Measurements from ENCODE around the gene SEC14L3. TPM values are rescaled to one million over a fixed set of nuclear protein-coding genes. Genes with fewer than 3 reads are reported as not detected.

Gene SEC14L3
- total and polyA plus RNA-seq, 2 experiments from 2014 or later = not detected

- no peak overlapping the region for H3K27ac ChIP-seq
Measured at GRCh38 chr22:30444632-30445437, 27.0 kb downstream of the SEC14L3 start.

GRCh38 chr22:30441088-30441487 is 30.7 kb downstream of the SEC14L3 start:
- Histone ChIP-seq H3K79me2 (ENCODE audit: insufficient read depth) (no peaks in the 10 kb centered on the region), H3K4me1 (ENCODE audit: insufficient read depth) (peaks cover 9% of the 10 kb centered on the region), H3K4me3 (no peak overlapping the region), H3K9me3 (ENCODE audit: low read depth) (no peaks in the 10 kb centered on the region), H3K9me2 (ENCODE audit: insufficient read depth) (no peaks in the 10 kb centered on the region), H3K4me2 (ENCODE audit: unreplicated experiment) (no peak overlapping the region), H3K9ac (no peak overlapping the region), H2AFZ (no peak overlapping the region), H4K20me1 (ENCODE audit: insufficient read depth) (no peaks in the 10 kb centered on the region), H3F3A (ENCODE audit: insufficient read depth) (peaks cover 8% of the 10 kb centered on the region), H3K27ac (no peak overlapping the region), H3K27me3 (replicated peaks; ENCODE audit: insufficient read depth) (no peaks in the 10 kb centered on the region), H3K36me3 (ENCODE audit: low read depth) (no peaks in the 10 kb centered on the region)
- TF ChIP-seq EZH2phosphoT487 (IDR thresholded peaks at IDR 0.05; ENCODE audit: insufficient read depth, low read depth) (no peak), EZH2 (IDR thresholded peaks at IDR 0.05; ENCODE audit: insufficient read depth, poor library complexity, severe bottlenecking) (no peak)
- no peak for DNase-seq
- in situ Hi-C loops (cut with MboI) = loop anchor here (5.0 to 10.0 kb wide), 2 partner anchors 51 to 314 kb away; no protein-coding TSS in a partner anchor
- 50 to 55% methylated on average over 9 of the region's 9 CpGs for WGBS, 2 experiments (ENCODE audit: low coverage in 1 of 2, low lambda C conversion rate in 2 of 2, missing lambda C conversion rate in 2 of 2)

More at GRCh38 chr22:30444632-30445437, 27.0 kb downstream of the SEC14L3 start:
- H3F3A ChIP-seq (ENCODE audit: insufficient read depth) = peaks cover 8% of the 10 kb centered on the region
- in situ Hi-C loops (cut with MboI) = loop anchor here (5.0 to 10.0 kb wide), 2 partner anchors 47 to 310 kb away; no protein-coding TSS in a partner anchor
- peak; percentile 74 for DNase-seq
- H2AFZ ChIP-seq = peak overlapping the region; percentile 83
- H3K4me1 ChIP-seq (ENCODE audit: insufficient read depth) = peaks cover 12% of the 10 kb centered on the region
- H3K9me3 ChIP-seq (ENCODE audit: low read depth) = no peaks in the 10 kb centered on the region
- H3K4me3 ChIP-seq = no peak overlapping the region
- H3K79me2 ChIP-seq (ENCODE audit: insufficient read depth) = no peaks in the 10 kb centered on the region
- H3K4me2 ChIP-seq (ENCODE audit: unreplicated experiment) = peak overlapping the region; percentile 13
- H3K9ac ChIP-seq = no peak overlapping the region
- no peaks in the 10 kb centered on the region for H3K27me3 ChIP-seq (replicated peaks; ENCODE audit: insufficient read depth)
- H4K20me1 ChIP-seq (ENCODE audit: insufficient read depth) = no peaks in the 10 kb centered on the region
- H3K9me2 ChIP-seq (ENCODE audit: insufficient read depth) = no peaks in the 10 kb centered on the region
- H3K36me3 ChIP-seq (ENCODE audit: low read depth) = no peaks in the 10 kb centered on the region
- TF ChIP-seq EZH2 (IDR thresholded peaks at IDR 0.05; ENCODE audit: insufficient read depth, poor library complexity, severe bottlenecking) (no peak), EZH2phosphoT487 (IDR thresholded peaks at IDR 0.05; ENCODE audit: insufficient read depth, low read depth) (no peak)
- 15% methylated on average over 11 of the region's 11 CpGs for WGBS, 2 experiments (ENCODE audit: low coverage in 1 of 2, low lambda C conversion rate in 2 of 2, missing lambda C conversion rate in 2 of 2)

GRCh38 chr22:30439836-30440235 is 32.0 kb downstream of the SEC14L3 start:
- Histone ChIP-seq H3K9ac (no peak overlapping the region), H2AFZ (no peak overlapping the region), H3K4me2 (ENCODE audit: unreplicated experiment) (no peak overlapping the region), H3K36me3 (ENCODE audit: low read depth) (no peaks in the 10 kb centered on the region), H3K79me2 (ENCODE audit: insufficient read depth) (no peaks in the 10 kb centered on the region), H3F3A (ENCODE audit: insufficient read depth) (no peaks in the 10 kb centered on the region), H3K4me1 (ENCODE audit: insufficient read depth) (no peaks in the 10 kb centered on the region), H3K4me3 (no peak overlapping the region), H4K20me1 (ENCODE audit: insufficient read depth) (no peaks in the 10 kb centered on the region), H3K9me2 (ENCODE audit: insufficient read depth) (no peaks in the 10 kb centered on the region), H3K9me3 (ENCODE audit: low read depth) (no peaks in the 10 kb centered on the region), H3K27me3 (replicated peaks; ENCODE audit: insufficient read depth) (no peaks in the 10 kb centered on the region), H3K27ac (no peak overlapping the region)
- DNase-seq = no peak
- TF ChIP-seq EZH2phosphoT487 (IDR thresholded peaks at IDR 0.05; ENCODE audit: insufficient read depth, low read depth) = no peak
- TF ChIP-seq EZH2 (IDR thresholded peaks at IDR 0.05; ENCODE audit: insufficient read depth, poor library complexity, severe bottlenecking) = no peak
- WGBS, 2 experiments (ENCODE audit: low coverage in 1 of 2, low lambda C conversion rate in 2 of 2, missing lambda C conversion rate in 2 of 2) = 70 to 73% methylated on average over 11 of the region's 11 CpGs
- in situ Hi-C loops (cut with MboI) = loop anchor here (5.0 to 10.0 kb wide), 2 partner anchors 52 to 315 kb away; no protein-coding TSS in a partner anchor

GRCh38 chr22:30439226-30439625 is 32.6 kb downstream of the SEC14L3 start:
- Histone ChIP-seq H3K9me3 (ENCODE audit: low read depth) (no peaks in the 10 kb centered on the region), H3K9ac (no peak overlapping the region), H3K4me3 (no peak overlapping the region), H3K79me2 (ENCODE audit: insufficient read depth) (no peaks in the 10 kb centered on the region), H3K4me2 (ENCODE audit: unreplicated experiment) (no peak overlapping the region), H3K4me1 (ENCODE audit: insufficient read depth) (no peaks in the 10 kb centered on the region), H2AFZ (no peak overlapping the region), H3K27ac (no peak overlapping the region), H3F3A (ENCODE audit: insufficient read depth) (no peaks in the 10 kb centered on the region), H3K9me2 (ENCODE audit: insufficient read depth) (no peaks in the 10 kb centered on the region), H3K36me3 (ENCODE audit: low read depth) (no peaks in the 10 kb centered on the region), H4K20me1 (ENCODE audit: insufficient read depth) (no peaks in the 10 kb centered on the region), H3K27me3 (replicated peaks; ENCODE audit: insufficient read depth) (no peaks in the 10 kb centered on the region)
- in situ Hi-C loops (cut with MboI) = no loop called here
- WGBS, 2 experiments (ENCODE audit: low coverage in 1 of 2, low lambda C conversion rate in 2 of 2, missing lambda C conversion rate in 2 of 2) = 79 to 90% methylated on average over 4 of the region's 4 CpGs
- TF ChIP-seq EZH2 (IDR thresholded peaks at IDR 0.05; ENCODE audit: insufficient read depth, poor library complexity, severe bottlenecking) (no peak), EZH2phosphoT487 (IDR thresholded peaks at IDR 0.05; ENCODE audit: insufficient read depth, low read depth) (no peak)
- no peak for DNase-seq

All from GM23248 (cell line).